ENCODE data around the gene CD300LD. TPM values are rescaled to one million over a fixed set of nuclear protein-coding genes. Genes with fewer than 3 reads are reported as not detected.

The CD300LD gene
- total RNA-seq, 2 donors from 2014 or later: not detected

- no peak for TF ChIP-seq POLR2A (IDR thresholded peaks at IDR 0.05)
- 52 to 69% methylated on average over 5 of the region's 5 CpGs for WGBS, 2 donors
- DNase-seq (no peak), ATAC-seq (no peak)
- H3K4me1 ChIP-seq: no peaks in the 10 kb centered on the region
- no peaks in the 10 kb centered on the region for H3K9me3 ChIP-seq
- H3K27ac ChIP-seq: no peak overlapping the region
- no peak overlapping the region for H3K4me3 ChIP-seq
- H3K36me3 ChIP-seq (replicated peaks in 1 of 2; ENCODE audit: insufficient read depth in 1 of 2, low read depth in 2 of 2): no peaks in the 10 kb centered on the region
- no peaks in the 10 kb centered on the region for H3K27me3 ChIP-seq
- intact Hi-C loops (cut with DNase I): no loop called here
Observed at GRCh38 chr17:74542166-74542565, 49.9 kb downstream of the CD300LD start.

GRCh38 chr17:74541176-74542111 lies 50.6 kb downstream of the CD300LD start:
- Histone ChIP-seq H3K4me1 (no peaks in the 10 kb centered on the region), H3K4me3 (no peak overlapping the region), H3K9me3 (no peaks in the 10 kb centered on the region), H3K27me3 (no peaks in the 10 kb centered on the region), H3K36me3 (replicated peaks in 1 of 2; ENCODE audit: insufficient read depth in 1 of 2, low read depth in 2 of 2) (no peaks in the 10 kb centered on the region), H3K27ac (no peak overlapping the region)
- 52 to 57% methylated on average over 20 to 23 of the region's 23 CpGs for WGBS, 2 donors
- intact Hi-C loops (cut with DNase I): no loop called here
- ATAC-seq: no peak
- TF ChIP-seq, protein P1, sequence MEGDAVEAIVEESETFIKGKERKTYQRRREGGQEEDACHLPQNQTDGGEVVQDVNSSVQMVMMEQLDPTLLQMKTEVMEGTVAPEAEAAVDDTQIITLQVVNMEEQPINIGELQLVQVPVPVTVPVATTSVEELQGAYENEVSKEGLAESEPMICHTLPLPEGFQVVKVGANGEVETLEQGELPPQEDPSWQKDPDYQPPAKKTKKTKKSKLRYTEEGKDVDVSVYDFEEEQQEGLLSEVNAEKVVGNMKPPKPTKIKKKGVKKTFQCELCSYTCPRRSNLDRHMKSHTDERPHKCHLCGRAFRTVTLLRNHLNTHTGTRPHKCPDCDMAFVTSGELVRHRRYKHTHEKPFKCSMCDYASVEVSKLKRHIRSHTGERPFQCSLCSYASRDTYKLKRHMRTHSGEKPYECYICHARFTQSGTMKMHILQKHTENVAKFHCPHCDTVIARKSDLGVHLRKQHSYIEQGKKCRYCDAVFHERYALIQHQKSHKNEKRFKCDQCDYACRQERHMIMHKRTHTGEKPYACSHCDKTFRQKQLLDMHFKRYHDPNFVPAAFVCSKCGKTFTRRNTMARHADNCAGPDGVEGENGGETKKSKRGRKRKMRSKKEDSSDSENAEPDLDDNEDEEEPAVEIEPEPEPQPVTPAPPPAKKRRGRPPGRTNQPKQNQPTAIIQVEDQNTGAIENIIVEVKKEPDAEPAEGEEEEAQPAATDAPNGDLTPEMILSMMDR (IDR thresholded peaks at IDR 0.05): no peak
- TF ChIP-seq POLR2A (IDR thresholded peaks at IDR 0.05): no peak
- no peak for DNase-seq

DNA sequence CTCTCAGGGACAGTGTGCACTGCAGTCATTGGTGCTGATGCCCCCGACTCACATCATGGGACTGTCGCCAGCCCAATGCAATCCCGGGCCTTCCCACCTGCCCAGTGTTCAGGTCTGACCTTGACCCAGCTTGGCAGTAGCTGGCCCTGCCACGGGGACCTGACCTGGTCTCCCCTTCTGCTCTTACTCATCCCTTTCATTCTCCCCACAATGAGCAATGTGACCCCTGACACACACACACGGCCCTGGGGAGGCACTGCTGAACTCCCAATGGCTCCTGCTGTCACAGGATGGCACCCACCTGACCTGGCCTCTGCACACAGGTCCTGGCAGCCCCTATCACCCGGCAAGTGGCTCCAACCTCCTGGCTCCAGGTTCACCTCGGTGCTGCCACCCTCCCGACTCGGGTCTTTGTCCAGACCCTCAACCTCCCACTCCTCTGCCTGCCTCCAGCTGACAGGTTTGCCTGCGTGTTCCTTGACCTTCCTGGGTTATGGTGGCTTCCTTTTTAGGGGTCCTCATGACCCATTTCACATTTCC lies 52.7 kb downstream of the CD300LD start:
- WGBS, 2 donors: 34 to 48% methylated on average over 9 of the region's 10 CpGs

GRCh38 chr17:74536890-74537289 lies 55.2 kb downstream of the CD300LD start:
- intact Hi-C loops (cut with DNase I): no loop called here
- 44 to 64% methylated on average over 3 of the region's 3 CpGs for WGBS, 2 donors
- no peaks in the 10 kb centered on the region for H3K36me3 ChIP-seq (replicated peaks in 1 of 2; ENCODE audit: insufficient read depth in 1 of 2, low read depth in 2 of 2)
- no peaks in the 10 kb centered on the region for H3K27me3 ChIP-seq
- H3K9me3 ChIP-seq: no peaks in the 10 kb centered on the region
- no peaks in the 10 kb centered on the region for H3K4me1 ChIP-seq
- no peak for DNase-seq
- no peak overlapping the region for H3K27ac ChIP-seq
- TF ChIP-seq POLR2A (IDR thresholded peaks at IDR 0.05): no peak
- TF ChIP-seq, protein P1 (IDR thresholded peaks at IDR 0.05): no peak
- no peak for ATAC-seq
- no peak overlapping the region for H3K4me3 ChIP-seq

More for the DNA sequence above, 52.7 kb downstream of the CD300LD start:
- H3K4me1 ChIP-seq: no peaks in the 10 kb centered on the region
- ATAC-seq (no peak), DNase-seq (no peak)
- H3K4me3 ChIP-seq: no peak overlapping the region
- H3K27ac ChIP-seq: no peak overlapping the region
- no peaks in the 10 kb centered on the region for H3K27me3 ChIP-seq
- no peak for TF ChIP-seq POLR2A (IDR thresholded peaks at IDR 0.05)
- TF ChIP-seq, protein P1 (IDR thresholded peaks at IDR 0.05): no peak
- no peaks in the 10 kb centered on the region for H3K9me3 ChIP-seq
- no peaks in the 10 kb centered on the region for H3K36me3 ChIP-seq (replicated peaks in 1 of 2; ENCODE audit: insufficient read depth in 1 of 2, low read depth in 2 of 2)
- intact Hi-C loops (cut with DNase I): no loop called here

DNA sequence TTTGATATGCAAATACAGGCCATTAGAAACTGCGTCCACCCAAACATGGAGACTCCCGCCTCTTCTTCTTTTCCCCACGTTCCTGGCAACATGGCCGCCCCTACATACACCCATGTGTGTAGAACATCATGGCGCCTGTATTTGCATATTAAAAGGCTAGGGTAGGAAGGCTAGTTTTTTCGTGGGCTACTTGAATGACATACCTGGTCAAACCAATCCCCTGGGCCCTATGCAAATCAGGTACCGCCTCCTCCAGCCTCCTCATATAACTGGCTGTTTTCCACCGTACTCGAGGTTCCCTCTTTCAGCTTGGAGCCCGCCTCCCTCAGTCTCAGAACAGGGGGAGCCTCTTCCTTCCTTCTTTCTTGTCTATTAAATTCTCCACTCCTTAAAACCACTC lies 60.0 kb downstream of the CD300LD start:
- no peak for ATAC-seq
- H3K4me3 ChIP-seq: no peak overlapping the region
- H3K36me3 ChIP-seq (replicated peaks in 1 of 2; ENCODE audit: insufficient read depth in 1 of 2, low read depth in 2 of 2): no peaks in the 10 kb centered on the region
- 55 to 61% methylated on average over 10 of the region's 10 CpGs for WGBS, 2 donors
- DNase-seq: peak in 3 of 4 donors; percentile 8 to 78 (median 19)
- no peaks in the 10 kb centered on the region for H3K27me3 ChIP-seq
- intact Hi-C loops (cut with DNase I): no loop called here
- TF ChIP-seq, protein P1 (IDR thresholded peaks at IDR 0.05): no peak
- TF ChIP-seq POLR2A (IDR thresholded peaks at IDR 0.05): peak in 2 of 3 donors; percentile 19 to 52
- no peaks in the 10 kb centered on the region for H3K4me1 ChIP-seq
- peak overlapping the region in 1 of 4 donors; percentile 41 for H3K27ac ChIP-seq
- no peaks in the 10 kb centered on the region for H3K9me3 ChIP-seq
